Smooth muscle cell (in vitro differentiated cells): ENCODE data around the gene TOMM70. TPM values are rescaled to one million over a fixed set of nuclear protein-coding genes. Genes with fewer than 3 reads are reported as not detected.

Experiments used
- DNase-seq: peaks from one replicate; lab custom pipeline; 2025; ENCODE audit not compliant: unreplicated experiment; lab: John Stamatoyannopoulos, UW
- H2AFZ ChIP-seq: fragments of 200-600 bp; sonication (generic); 2 replicates; pipeline ENCODE4 v1.6.0; 2016; ENCODE audit warnings: antibody characterized with exemption, low read depth, mild to moderate bottlenecking
- H3F3A ChIP-seq: fragments of 200-600 bp; sonication (generic); 2 replicates; pipeline ENCODE4 v1.6.0; 2017; ENCODE audit warnings: antibody characterized with exemption, low read depth
- H3K27ac ChIP-seq: fragments of 200-600 bp; sonication (generic); 2 replicates; pipeline ENCODE4 v1.5.1; 2016; ENCODE audit warnings: low read depth, mild to moderate bottlenecking
- H3K27me3 ChIP-seq: fragments of 200-600 bp; sonication (generic); 2 replicates; pipeline ENCODE4 v1.6.1; 2016; ENCODE audit warnings: low read depth, mild to moderate bottlenecking
- H3K36me3 ChIP-seq: fragments of 200-600 bp; sonication (generic); 2 replicates; pipeline ENCODE4 v1.5.1; 2016; ENCODE audit warnings: low read depth
- H3K4me1 ChIP-seq: fragments of 200-600 bp; sonication (generic); 2 replicates; pipeline ENCODE4 v1.5.1; 2016; ENCODE audit warnings: low read depth
- H3K4me2 ChIP-seq: fragments of 200-600 bp; sonication (generic); 2 replicates; pipeline ENCODE4 v1.6.0; 2016; ENCODE audit warnings: mild to moderate bottlenecking
- H3K4me3 ChIP-seq: fragments of 200-600 bp; sonication (generic); 2 replicates; pipeline ENCODE4 v1.5.1; 2016; ENCODE audit warnings: mild to moderate bottlenecking
- H3K79me2 ChIP-seq: fragments of 200-600 bp; sonication (generic); 2 replicates; pipeline ENCODE4 v1.6.0; 2016; ENCODE audit warnings: low read depth, mild to moderate bottlenecking
- H3K9ac ChIP-seq: fragments of 200-600 bp; sonication (generic); 2 replicates; pipeline ENCODE4 v1.6.0; 2016; ENCODE audit warnings: low read depth
- H3K9me3 ChIP-seq: fragments of 200-600 bp; sonication (generic); replicated peaks from 2 replicates; pipeline ENCODE4 v1.5.1; 2016; ENCODE audit warnings: low read depth
- H4K20me1 ChIP-seq: fragments of 200-600 bp; sonication (generic); 2 replicates; pipeline ENCODE4 v1.6.0; 2016; ENCODE audit warnings: low read depth
- WGBS: methylation state at CpG from one replicate; pipeline ENCODE4 v1.1.7; 2016; ENCODE audit warnings: low lambda C conversion rate; 5-methylcytosine and 5-hydroxymethylcytosine counted together
- polyA plus RNA-seq: library from polyadenylated mRNA; unstranded; fragments of >200 nt; fragmentation: Nextera tagmentation; extraction: Ambion mirVana; gene quantifications from 2 replicates; pipeline ENCODE4 v1.2.1, GENCODE V29; 2016
- total RNA-seq: library from RNA; depleted of rRNA; stranded (reverse); fragments of >200 nt; gene quantifications from 2 replicates; pipeline ENCODE4 v1.2.3, GENCODE V29; 2014
- TF ChIP-seq, protein P1 (sequence below): fragments of 200-600 bp; sonication (generic); IDR thresholded peaks from 2 replicates; pipeline ENCODE4 v1.5.1; 2017; ENCODE audit warnings: borderline replicate concordance, mild to moderate bottlenecking, antibody characterized with exemption; ENCODE audit not compliant: insufficient read depth, poor library complexity, severe bottlenecking

Gene TOMM70
- total and polyA plus RNA-seq, 2 experiments from 2014 or later: 28.1 to 53.7 TPM

DNA sequence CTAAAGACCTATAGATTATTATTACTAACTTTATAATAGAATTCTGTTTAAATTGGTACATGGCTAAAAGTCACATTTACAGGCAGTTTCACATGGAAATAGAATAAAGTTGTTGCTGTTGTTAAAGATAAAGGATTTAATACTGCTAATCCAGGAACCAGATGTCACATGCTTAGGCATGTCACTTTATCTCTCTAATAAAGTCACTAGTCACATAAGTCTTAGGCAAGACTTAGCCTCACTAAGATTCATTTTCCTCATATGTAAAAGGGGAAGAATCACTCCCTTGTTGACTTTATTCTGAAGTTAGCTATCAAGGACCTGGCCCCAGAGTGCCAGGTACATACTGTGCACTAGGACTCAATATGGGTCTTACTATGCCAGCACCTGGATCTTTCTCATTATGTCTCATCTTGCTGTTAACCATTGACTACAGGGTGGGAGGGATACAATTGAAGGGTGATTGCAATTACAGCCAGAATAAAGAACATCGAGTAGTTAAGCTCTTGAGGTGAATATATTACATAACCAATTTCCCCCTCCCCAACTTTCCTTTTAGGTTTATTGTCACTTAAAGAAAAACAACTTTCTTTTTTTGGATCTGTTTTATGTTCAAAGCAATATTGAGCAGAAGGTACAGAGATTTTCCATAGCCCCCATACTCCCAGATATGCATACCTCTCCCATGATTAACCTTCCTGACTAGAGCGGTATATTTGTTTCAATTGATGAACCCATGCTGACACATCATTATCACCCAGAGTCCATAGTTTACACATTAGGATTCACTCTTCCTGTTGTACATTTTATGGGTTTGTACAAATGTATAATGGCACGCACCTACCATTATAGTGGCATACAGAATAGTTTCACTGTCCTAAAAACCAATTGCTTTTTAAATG is 37.1 kb upstream of the TOMM70 start:
- H3K79me2 ChIP-seq: no peaks in the 10 kb centered on the region
- TF ChIP-seq, protein P1, sequence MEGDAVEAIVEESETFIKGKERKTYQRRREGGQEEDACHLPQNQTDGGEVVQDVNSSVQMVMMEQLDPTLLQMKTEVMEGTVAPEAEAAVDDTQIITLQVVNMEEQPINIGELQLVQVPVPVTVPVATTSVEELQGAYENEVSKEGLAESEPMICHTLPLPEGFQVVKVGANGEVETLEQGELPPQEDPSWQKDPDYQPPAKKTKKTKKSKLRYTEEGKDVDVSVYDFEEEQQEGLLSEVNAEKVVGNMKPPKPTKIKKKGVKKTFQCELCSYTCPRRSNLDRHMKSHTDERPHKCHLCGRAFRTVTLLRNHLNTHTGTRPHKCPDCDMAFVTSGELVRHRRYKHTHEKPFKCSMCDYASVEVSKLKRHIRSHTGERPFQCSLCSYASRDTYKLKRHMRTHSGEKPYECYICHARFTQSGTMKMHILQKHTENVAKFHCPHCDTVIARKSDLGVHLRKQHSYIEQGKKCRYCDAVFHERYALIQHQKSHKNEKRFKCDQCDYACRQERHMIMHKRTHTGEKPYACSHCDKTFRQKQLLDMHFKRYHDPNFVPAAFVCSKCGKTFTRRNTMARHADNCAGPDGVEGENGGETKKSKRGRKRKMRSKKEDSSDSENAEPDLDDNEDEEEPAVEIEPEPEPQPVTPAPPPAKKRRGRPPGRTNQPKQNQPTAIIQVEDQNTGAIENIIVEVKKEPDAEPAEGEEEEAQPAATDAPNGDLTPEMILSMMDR: no peak
- H3K27ac ChIP-seq: peak overlapping the region; percentile 63
- no peak overlapping the region for H3K9ac ChIP-seq
- H3K36me3 ChIP-seq: peaks cover 3% of the 10 kb centered on the region
- H4K20me1 ChIP-seq: no peaks in the 10 kb centered on the region
- no peak for DNase-seq
- peak overlapping the region; percentile 46 for H3K4me2 ChIP-seq
- H3F3A ChIP-seq: peaks cover 4% of the 10 kb centered on the region
- H3K4me3 ChIP-seq: no peak overlapping the region
- H3K9me3 ChIP-seq: no peaks in the 10 kb centered on the region
- H2AFZ ChIP-seq: no peak overlapping the region
- 56% methylated on average over 3 of the region's 3 CpGs for WGBS
- H3K4me1 ChIP-seq: peaks cover 7% of the 10 kb centered on the region
- no peaks in the 10 kb centered on the region for H3K27me3 ChIP-seq

DNA sequence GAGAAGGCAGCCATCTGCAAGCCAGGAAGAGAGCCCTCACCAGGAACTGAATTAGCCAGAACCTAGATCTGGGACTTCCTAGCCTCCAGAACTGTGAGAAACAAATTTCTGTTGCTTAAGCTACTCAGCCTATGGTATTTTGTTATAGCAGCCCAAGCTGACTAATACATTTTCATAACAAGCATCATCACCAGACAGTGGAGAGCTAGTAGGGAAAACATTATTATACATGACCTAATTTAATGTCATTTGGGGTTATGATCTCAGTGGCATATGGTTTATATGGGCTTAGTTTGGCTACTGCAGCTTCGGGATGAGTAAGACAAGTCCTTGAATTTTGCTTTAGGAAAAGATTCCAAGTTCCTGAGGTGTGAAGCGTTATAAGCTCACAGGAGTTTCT is 36.1 kb upstream of the TOMM70 start:
- H3K27ac ChIP-seq: peak overlapping the region; percentile 63
- no peak overlapping the region for H2AFZ ChIP-seq
- H3K9ac ChIP-seq: no peak overlapping the region
- H3K27me3 ChIP-seq: no peaks in the 10 kb centered on the region
- TF ChIP-seq, protein P1: no peak
- no peak overlapping the region for H3K4me3 ChIP-seq
- H3K36me3 ChIP-seq: no peaks in the 10 kb centered on the region
- H3K79me2 ChIP-seq: no peaks in the 10 kb centered on the region
- H3K9me3 ChIP-seq: no peaks in the 10 kb centered on the region
- H4K20me1 ChIP-seq: no peaks in the 10 kb centered on the region
- 44% methylated on average over 2 of the region's 2 CpGs for WGBS
- H3F3A ChIP-seq: peaks cover 4% of the 10 kb centered on the region
- no peak for DNase-seq
- peaks cover 7% of the 10 kb centered on the region for H3K4me1 ChIP-seq
- peak overlapping the region; percentile 46 for H3K4me2 ChIP-seq

DNA sequence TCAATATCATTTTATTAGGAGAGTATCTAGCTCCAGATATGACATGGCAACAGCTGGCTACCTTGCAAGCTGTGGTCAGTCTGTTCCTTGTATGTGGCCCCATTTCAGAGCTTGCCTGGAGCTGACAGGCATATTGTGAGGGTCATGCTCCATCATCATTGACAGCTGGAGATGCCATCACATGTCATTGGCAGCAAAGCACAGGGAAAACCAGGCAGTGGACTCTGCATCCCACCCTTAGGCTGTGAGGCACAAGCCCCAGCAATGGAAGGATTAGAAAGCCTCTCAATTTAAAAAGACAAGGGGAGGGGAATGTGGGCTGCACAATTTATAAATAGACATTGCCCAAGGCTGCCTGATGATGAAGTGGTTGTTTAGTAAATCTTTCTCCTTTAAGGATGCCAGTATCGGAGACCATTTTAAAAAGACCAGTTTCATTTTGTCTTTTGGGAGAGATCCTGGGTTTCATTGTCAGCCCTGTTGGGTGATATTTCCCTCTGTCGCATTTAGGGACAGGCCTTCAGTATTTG is 28.4 kb upstream of the TOMM70 start:
- Histone ChIP-seq H3K4me2 (peak overlapping the region; percentile 66), H3K4me1 (peaks cover 11% of the 10 kb centered on the region), H3K9ac (no peak overlapping the region), H2AFZ (no peak overlapping the region), H4K20me1 (no peaks in the 10 kb centered on the region), H3K36me3 (no peaks in the 10 kb centered on the region), H3K27ac (no peak overlapping the region), H3K9me3 (no peaks in the 10 kb centered on the region), H3K79me2 (no peaks in the 10 kb centered on the region), H3K27me3 (no peaks in the 10 kb centered on the region), H3K4me3 (no peak overlapping the region), H3F3A (peaks cover 9% of the 10 kb centered on the region)
- DNase-seq: no peak
- TF ChIP-seq, protein P1: no peak
- 80% methylated on average over 2 of the region's 2 CpGs for WGBS

DNA sequence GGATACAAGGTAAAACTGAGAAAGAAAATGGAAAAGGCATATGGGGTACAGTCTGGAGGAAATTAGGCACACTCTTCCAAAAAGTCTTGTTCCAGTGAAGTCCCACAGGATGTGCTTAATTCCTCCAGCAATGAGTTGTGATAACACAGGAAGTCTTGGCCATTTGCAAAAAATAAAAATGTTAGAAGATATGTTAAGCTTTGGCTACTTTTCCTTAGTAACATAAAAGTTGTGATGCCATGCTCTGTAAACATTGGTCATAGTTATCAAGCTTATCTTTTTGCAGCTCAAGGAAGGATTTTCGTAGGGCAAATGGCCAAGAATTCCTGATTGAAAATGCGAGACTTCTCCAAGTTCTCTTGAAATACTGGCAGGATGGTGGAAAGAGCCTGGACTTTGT is 26.8 kb upstream of the TOMM70 start:
- no peak overlapping the region for H2AFZ ChIP-seq
- H3K27me3 ChIP-seq: no peaks in the 10 kb centered on the region
- no peaks in the 10 kb centered on the region for H3K79me2 ChIP-seq
- no peaks in the 10 kb centered on the region for H3K36me3 ChIP-seq
- peaks cover 11% of the 10 kb centered on the region for H3K4me1 ChIP-seq
- WGBS: 20% methylated on average over 2 of the region's 2 CpGs
- H3K4me2 ChIP-seq: peak overlapping the region; percentile 51
- peaks cover 9% of the 10 kb centered on the region for H3F3A ChIP-seq
- no peak for DNase-seq
- no peak overlapping the region for H3K4me3 ChIP-seq
- no peaks in the 10 kb centered on the region for H4K20me1 ChIP-seq
- H3K9me3 ChIP-seq: no peaks in the 10 kb centered on the region
- H3K27ac ChIP-seq: peak overlapping the region; percentile 40
- no peak overlapping the region for H3K9ac ChIP-seq
- TF ChIP-seq, protein P1: no peak
